Kidney epithelial cell (primary cell): ENCODE data around the gene AMY2B. TPM values are rescaled to one million over a fixed set of nuclear protein-coding genes. Genes with fewer than 3 reads are reported as not detected.
"Not testable (repeated sequence)": the region's sequence is repeated elsewhere in the genome, so short reads cannot be mapped to it uniquely, and the experiment has no call there.

ENCODE experiments used
- DNase-seq: peaks from one replicate; pipeline ENCODE4 v3.0.0-alpha.2; 2010; ENCODE audit warnings: low read depth
- H3K27me3 ChIP-seq: 2 replicates; pipeline ENCODE4 v1.6.0; 2011; ENCODE audit warnings: low read length; ENCODE audit not compliant: control insufficient read depth, insufficient read depth
- H3K36me3 ChIP-seq: 2 replicates; pipeline ENCODE4 v1.5.1; 2011; ENCODE audit warnings: low read length; ENCODE audit not compliant: control insufficient read depth, insufficient read depth
- H3K4me3 ChIP-seq: 2 replicates; pipeline ENCODE4 v1.5.1; 2011; ENCODE audit warnings: low read depth, mild to moderate bottlenecking, control low read depth, low read length
- CTCF ChIP-seq: IDR thresholded peaks from 2 replicates; pipeline ENCODE4 v1.5.1; 2011; ENCODE audit warnings: mild to moderate bottlenecking, moderate library complexity, low read length, control low read depth, inconsistent platforms; ENCODE audit not compliant: insufficient read depth, poor library complexity, severe bottlenecking
- total RNA-seq: library from RNA; depleted of rRNA; stranded (reverse); fragments of >200 nt; gene quantifications from 2 replicates; pipeline ENCODE4 v1.2.3, GENCODE V29; 2015

The AMY2B gene
- total RNA-seq, 1 donor from 2014 or later: 6.3 TPM

- Histone ChIP-seq H3K27me3 (no peaks in the 10 kb centered on the region), H3K36me3 (no peaks in the 10 kb centered on the region), H3K4me3 (no peak overlapping the region)
- no peak for TF ChIP-seq CTCF
- DNase-seq: no peak
These were observed 9.6 kb upstream of the AMY2B start for GRCh38 chr1:103561643-103562395.

GRCh38 chr1:103563056-103563455, 8.3 kb upstream of the AMY2B start:
- no peaks in the 10 kb centered on the region for H3K27me3 ChIP-seq
- no peak for TF ChIP-seq CTCF
- no peak for DNase-seq
- no peaks in the 10 kb centered on the region for H3K36me3 ChIP-seq
- H3K4me3 ChIP-seq: no peak overlapping the region

GRCh38 chr1:103569493-103569892, 1.9 kb upstream of the AMY2B start:
- Histone ChIP-seq H3K36me3 (no peaks in the 10 kb centered on the region), H3K27me3 (no peaks in the 10 kb centered on the region), H3K4me3 (no peak overlapping the region)
- DNase-seq: no peak
- TF ChIP-seq CTCF: no peak

- no peak for TF ChIP-seq CTCF
- H3K36me3 ChIP-seq: no peaks in the 10 kb centered on the region
- DNase-seq: no peak
These were observed 4.7 kb downstream of the AMY2B start for GRCh38 chr1:103576065-103576464.

GRCh38 chr1:103576784-103577183, 5.4 kb downstream of the AMY2B start:
- DNase-seq, H3K36me3 ChIP-seq, H3K4me3 ChIP-seq, H3K27me3 ChIP-seq: not testable (repeated sequence)

More at GRCh38 chr1:103576065-103576464, 4.7 kb downstream of the AMY2B start:
- H3K4me3 ChIP-seq: no peak overlapping the region
- H3K27me3 ChIP-seq: no peaks in the 10 kb centered on the region

- TF ChIP-seq CTCF: no peak
- Histone ChIP-seq H3K4me3 (no peak overlapping the region), H3K36me3 (no peaks in the 10 kb centered on the region), H3K27me3 (no peaks in the 10 kb centered on the region)
- DNase-seq: no peak
These were observed 11.1 kb downstream of the AMY2B start for GRCh38 chr1:103582464-103582863.
